ENCODE data around the gene IL17RC.
"Not testable (repeated sequence)": the region's sequence is repeated elsewhere in the genome, so short reads cannot be mapped to it uniquely, and the experiment has no call there.

The IL17RC gene

DNA sequence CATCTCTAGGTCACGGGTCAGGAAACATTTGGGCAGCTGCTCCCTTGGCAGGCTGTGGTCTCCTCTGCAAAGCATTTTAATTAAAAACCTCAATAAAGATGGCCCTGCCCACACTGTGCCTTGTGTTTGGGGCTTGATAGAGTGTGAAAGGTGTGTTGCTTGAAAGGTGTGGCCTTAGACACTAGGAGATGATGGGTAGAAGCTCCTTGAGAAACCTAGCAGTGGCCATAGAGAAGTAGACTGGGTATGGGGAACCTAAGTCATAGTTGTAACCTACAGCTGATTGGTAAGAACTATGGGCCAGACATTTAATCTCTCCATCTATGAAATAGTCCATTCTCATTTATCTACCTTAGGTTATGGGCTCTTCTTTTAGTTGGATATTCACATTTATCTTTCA is 23.2 kb upstream of the IL17RC start:
- DNase-seq (ENCODE audit: low read depth), result no peak

DNA sequence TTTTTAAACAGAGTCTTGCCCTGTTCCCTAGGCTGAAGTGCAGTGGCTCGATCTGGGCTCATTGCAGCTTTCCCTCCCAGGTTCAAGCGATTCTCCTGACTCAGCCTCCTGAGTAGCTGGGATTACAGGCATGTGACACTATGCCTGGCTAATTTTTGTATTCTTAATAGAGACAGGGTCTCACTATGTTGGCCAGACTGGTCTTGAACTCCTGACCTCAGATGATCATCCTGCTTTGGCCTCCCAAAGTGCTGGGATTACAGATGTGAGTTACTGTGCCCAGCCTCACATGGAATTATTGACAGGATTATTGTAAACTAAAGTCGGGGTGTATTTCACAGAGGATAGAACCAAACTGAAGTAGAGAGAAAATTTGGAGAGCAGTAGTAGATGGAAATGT is 21.2 kb upstream of the IL17RC start:
- not testable (repeated sequence) for DNase-seq (ENCODE audit: low read depth)

GRCh38 chr3:9896755-9897407 is 20.0 kb upstream of the IL17RC start:
- not testable (repeated sequence) for DNase-seq (ENCODE audit: low read depth)

DNA sequence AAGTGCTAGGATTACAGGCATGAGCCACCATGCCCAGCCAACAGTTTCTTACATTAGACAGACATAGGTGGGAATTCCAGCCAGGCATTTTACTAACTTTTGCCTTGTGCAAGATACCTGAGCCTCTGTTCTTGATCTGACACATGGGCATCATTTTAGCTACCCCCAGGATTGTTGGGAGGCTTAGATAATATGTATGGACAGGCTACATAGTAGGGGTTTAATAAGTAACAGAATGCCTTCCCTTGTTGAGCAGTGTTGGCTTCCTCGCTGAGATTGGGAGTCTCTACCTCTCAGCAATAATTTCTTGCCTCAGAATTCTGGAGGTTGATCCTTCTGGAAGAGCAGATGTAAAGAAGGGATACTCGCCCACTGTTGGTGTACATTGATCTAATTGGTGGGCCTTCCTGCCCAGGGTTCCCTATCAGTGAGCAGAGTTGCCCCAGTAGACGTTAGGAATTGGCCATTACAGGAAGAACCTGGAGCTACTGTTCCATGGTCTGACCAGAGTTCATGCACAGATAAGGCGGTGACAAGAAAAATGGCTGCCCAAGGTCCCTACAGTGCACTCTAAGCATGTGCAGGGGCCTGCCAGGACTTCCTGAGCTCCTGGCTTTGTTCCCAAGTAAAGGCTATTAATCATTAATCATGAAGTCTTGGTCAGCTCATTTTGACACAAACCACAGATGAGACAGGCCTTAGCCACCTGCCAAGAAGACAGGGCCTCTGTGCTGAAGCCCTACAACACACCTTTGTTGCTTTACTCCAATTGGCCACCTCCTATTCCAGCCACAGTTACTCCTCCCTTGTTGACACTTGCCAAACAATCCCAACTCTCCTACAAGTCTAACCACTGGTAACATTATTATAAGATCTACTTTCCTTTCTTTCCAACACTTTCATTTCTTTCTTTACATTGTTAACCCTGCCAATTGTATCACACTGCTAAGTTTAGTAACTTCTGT is 19.2 kb upstream of the IL17RC start:
- no peak for DNase-seq (ENCODE audit: low read depth)

DNA sequence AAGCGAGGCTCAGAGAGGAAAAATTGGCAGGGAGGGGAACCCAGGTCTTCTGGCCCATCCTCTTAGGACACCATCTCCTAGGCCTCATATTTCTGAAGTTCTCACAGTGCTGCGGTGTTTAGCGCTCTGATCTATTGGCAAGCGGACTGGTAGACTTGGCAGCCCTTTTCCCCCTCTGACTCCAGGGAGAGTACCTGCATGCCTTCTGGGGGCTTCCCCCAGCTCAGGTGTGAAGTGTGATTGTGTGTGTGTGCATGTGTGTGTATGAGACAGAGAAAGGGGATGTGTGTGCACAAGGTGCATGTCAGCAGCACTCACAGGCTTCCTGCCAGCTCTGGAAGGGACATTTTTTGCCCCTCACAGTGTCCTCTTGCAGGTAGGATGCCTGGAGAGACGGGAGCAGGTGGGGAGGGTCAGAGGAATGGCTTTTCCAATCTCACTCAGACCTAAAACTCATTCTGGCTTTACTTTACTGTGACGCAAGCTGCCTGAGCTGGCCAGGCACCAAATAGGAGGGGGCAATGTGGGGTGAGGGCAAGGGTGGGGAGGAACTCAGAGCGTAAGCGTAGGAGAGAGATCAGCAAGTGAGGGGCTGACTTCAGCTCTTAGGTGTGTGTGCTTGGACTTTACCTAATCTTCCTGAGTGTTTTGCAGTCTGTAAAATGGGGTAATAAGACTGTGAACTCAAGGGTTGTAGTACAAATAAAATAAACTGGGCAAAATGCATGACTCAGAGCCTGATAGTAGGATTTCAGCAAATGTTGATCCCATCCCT is 18.2 kb upstream of the IL17RC start:
- no peak for DNase-seq (ENCODE audit: low read depth)

GRCh38 chr3:9899289-9899791 is 17.6 kb upstream of the IL17RC start:
- DNase-seq (ENCODE audit: low read depth), result no peak

- not testable (repeated sequence) for DNase-seq (ENCODE audit: low read depth)
Observed at GRCh38 chr3:9900965-9901415, 15.9 kb upstream of the IL17RC start.

- DNase-seq (ENCODE audit: low read depth), result no peak
Observed at GRCh38 chr3:9901967-9902366, 14.9 kb upstream of the IL17RC start.

DNA sequence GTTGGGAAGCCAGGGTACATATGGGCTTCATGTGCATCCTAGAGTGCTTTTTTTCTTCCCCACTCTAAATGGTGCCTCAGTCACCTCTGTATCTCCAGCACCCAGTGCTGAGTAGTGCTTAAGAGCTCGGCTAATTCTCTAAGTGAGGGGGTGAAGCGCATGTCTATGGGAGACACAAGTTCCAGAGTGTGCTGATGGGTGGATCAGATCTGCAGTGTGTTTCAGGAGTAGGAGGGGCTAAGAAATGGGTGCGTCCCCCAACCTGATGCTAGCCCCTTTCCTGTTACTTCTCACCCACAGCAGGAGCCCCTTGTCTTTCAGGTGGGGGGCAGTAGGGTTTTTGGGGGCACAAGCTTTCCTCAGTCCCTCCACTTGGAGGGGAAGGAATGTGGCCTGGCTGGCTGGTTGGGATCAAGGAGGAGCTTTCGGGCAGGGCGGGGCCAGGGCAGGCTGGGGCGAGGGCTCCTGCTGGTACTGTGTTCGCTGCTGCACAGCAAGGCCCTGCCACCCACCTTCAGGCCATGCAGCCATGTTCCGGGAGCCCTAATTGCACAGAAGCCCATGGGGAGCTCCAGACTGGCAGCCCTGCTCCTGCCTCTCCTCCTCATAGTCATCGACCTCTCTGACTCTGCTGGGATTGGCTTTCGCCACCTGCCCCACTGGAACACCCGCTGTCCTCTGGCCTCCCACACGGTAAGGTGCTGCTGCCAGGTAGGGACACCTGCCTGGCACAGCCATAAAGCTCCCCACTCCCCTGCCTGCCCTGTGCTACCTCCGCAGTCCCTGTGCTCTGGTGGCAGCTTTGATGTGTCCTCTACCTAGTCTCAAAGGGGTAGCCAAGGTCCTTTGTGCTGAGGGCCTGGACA is 14.3 kb upstream of the IL17RC start, which contains the start of gene IL17RE:
TSS of gene IL17RE (plus strand) at position 477 of the 866 bp plus-strand sequence. CDS start at position 562, 85 bp downstream.
- DNase-seq (ENCODE audit: low read depth), result no peak

DNA sequence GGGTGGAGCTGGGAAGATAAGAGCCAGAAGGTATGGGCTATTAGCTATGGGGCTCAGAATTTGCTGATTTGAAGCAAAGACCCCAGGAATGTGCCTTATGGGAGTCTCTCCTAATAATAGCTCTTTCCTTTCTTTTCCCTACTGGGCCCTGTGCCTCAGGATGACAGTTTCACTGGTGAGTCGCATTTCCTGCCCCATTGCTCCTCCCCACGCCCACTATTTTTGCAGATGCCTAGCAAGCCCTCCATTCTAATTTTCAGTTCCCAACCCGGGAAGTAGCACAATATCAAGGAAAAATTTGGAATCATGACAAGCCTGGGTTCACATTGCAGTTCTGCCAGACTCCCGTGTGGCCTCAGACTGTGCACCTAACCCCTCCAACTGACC is 13.7 kb upstream of the IL17RC start:
- DNase-seq (ENCODE audit: low read depth), result no peak

DNA sequence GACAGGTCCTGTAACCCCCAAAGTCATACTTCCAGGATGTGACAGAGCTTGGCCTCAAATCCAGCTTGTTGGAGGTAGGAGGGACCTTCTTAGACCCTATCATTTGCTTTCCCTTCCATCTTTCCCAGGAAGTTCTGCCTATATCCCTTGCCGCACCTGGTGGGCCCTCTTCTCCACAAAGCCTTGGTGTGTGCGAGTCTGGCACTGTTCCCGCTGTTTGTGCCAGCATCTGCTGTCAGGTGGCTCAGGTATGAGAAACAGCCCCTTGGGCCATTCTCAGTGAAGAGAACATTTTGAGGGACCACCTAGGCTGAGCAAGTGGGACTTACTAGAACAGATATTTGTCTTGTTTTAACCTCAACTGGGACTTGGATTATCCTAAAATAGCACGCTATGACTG is 13.0 kb upstream of the IL17RC start:
- DNase-seq (ENCODE audit: low read depth), result no peak

DNA sequence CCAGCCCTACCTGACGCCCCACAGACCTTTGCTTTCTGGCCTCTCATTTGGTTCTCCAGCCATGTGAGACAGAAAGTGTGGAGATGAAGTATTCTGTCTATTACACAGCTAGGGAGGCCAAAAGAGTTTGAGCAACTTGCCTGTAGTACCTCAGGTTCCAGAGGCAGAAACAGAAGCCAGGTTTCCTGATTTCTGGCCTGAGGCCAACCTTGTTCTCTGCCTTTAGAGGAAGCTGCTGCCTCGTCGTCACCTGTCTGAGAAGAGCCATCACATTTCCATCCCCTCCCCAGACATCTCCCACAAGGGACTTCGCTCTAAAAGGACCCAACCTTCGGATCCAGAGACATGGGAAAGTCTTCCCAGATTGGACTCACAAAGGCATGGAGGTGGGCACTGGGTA is 10.4 kb upstream of the IL17RC start:
- DNase-seq (ENCODE audit: low read depth), result no peak

- no peak for DNase-seq (ENCODE audit: low read depth)
Observed at GRCh38 chr3:9908286-9908685, 8.6 kb upstream of the IL17RC start.

- DNase-seq (ENCODE audit: low read depth), result no peak
Observed at GRCh38 chr3:9909221-9910013, 7.5 kb upstream of the IL17RC start.

GRCh38 chr3:9911863-9912262 is 5.0 kb upstream of the IL17RC start:
- no peak for DNase-seq (ENCODE audit: low read depth)

GRCh38 chr3:9912294-9912935 is 4.5 kb upstream of the IL17RC start:
- no peak for DNase-seq (ENCODE audit: low read depth)

DNA sequence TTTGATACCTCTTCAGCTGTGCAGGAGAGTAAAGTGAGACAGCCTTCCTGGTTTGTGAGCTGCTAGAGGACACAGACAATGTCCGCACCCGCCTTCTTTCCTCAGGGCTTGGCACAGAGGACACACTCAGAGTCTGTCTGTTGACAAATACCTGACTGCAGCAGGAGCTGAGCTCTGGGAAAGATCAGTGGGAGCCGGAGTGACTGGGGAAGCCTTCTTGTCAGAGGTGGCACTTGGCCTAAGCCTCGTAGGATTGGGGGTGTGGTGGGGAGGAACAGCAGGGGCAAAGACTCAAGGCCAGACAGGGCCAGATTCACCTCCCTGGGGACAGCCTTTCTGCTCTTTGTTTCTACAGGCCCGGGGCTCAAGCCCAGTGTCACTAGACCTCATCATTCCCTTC is 3.3 kb upstream of the IL17RC start:
- DNase-seq (ENCODE audit: low read depth), result no peak

DNA sequence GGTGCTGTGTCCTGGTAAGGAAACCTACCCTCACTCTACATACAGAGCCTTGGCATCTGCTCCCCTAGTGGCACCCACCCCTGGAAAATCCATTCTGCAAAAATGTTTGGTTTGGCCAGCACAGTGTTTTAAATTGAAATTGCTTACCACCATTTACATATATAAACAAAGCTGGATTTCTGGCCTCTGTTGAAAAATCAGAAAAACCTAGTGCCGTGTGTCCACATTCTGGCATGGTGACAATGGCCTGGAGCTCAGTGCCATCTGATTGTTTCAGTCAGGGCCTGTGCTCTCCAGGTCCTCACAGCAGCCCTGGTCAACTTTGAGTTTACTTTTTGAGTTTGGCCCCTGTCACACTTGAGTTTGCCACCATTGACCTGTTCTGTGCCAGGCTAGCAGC is 2.9 kb upstream of the IL17RC start:
- peak; percentile 84 for DNase-seq (ENCODE audit: low read depth)

DNA sequence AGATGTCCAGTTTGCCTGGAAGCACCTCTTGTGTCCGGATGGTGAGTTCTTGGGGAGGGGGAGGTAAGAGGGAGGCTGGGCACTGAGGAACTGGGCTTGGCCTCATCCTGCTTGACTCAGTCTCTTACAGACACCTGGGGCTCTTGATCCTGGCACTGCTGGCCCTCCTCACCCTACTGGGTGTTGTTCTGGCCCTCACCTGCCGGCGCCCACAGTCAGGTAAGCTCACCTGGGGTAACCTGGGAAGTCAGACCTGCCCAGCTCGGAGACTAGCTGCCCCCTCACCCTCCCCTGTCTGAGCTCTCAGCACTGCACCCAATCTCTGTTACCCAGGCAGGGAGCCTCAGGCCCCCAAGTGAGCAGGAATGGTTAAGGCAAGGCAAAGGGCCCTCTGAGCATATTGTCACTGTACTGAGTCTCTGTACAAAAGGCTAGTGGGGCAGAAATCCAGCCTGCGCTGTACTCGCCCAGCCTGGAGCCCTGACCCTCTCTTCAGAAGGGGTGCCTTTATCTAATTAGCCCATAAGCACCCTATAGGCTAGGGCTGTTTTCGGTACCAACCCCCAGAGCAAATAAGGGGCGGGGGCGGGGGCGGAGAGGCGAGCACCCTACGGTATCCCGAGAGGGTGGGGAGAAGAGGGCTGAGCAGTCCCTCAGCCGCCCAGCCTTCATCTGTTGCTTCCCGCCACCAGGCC is 2.2 kb upstream of the IL17RC start:
- DNase-seq (ENCODE audit: low read depth), result peak; percentile 63
